GM12878 (cell line): ENCODE data around the gene FBLN5. TPM values are rescaled to one million over a fixed set of nuclear protein-coding genes. Genes with fewer than 3 reads are reported as not detected.

Experiments used
- ATAC-seq: fragments of 200-7000 bp; cut with Tn5 transposase; 3 replicates; pipeline ENCODE4 v1.9.1; 2020; ENCODE audit warnings: mild to moderate bottlenecking, moderate library complexity
- BruUV-seq: library from RNA; stranded (reverse); fragments of 400-500 nt; replicated peaks from 2 replicates; lab custom pipeline; 2021; lab: Mats Ljungman, UMichigan
- CTCF ChIA-PET: fragments of 300-600 bp; sonication (Branson Sonifier 250); formaldehyde crosslinking; extraction: SDS; loops from one replicate; lab custom pipeline; 2021; ENCODE audit warnings: inconsistent platforms; lab: Yijun Ruan, JAX
- POLR2A ChIA-PET: fragments of 350-600 bp; formaldehyde crosslinking; extraction: SDS; loops from one replicate; lab custom pipeline; 2021; ENCODE audit warnings: inconsistent platforms; lab: Charles Lee
- RAD21 ChIA-PET: fragments of 300-600 bp; sonication (Branson Sonifier 250); formaldehyde crosslinking; loops from one replicate; lab custom pipeline; 2023; ENCODE audit warnings: antibody characterized with exemption; ENCODE audit not compliant: unreplicated experiment; lab: Charles Lee
- SMC1A ChIA-PET: fragments of 300-600 bp; sonication (Branson Sonifier 250); formaldehyde crosslinking; loops from one replicate; lab custom pipeline; 2023; ENCODE audit not compliant: unreplicated experiment, uncharacterized antibody; lab: Charles Lee
- DNase-seq: peaks from one replicate; pipeline ENCODE4 v3.0.0-alpha.2; 2011; ENCODE audit warnings: low read depth, low spot score
- FAIRE-seq: peaks from 3 replicates; lab custom pipeline; 2011; peaks lifted over from hg19 to GRCh38; lab: Jason Lieb, UNC
- H2AFZ ChIP-seq: 2 replicates; pipeline ENCODE4 v1.6.0; 2011; ENCODE audit warnings: low read depth, low read length, control low read depth; ENCODE audit not compliant: control insufficient read depth
- H3K27ac ChIP-seq: 2 replicates; pipeline ENCODE4 v1.5.1; 2011; ENCODE audit warnings: control low read depth; ENCODE audit not compliant: control insufficient read depth, insufficient read depth
- H3K27me3 ChIP-seq, 2 experiments: replicated peaks in 1 of 2; 2 replicates each; pipeline versions ENCODE4 v1.6.0 to v1.6.1; 2011; ENCODE audit warnings: low read length in 1 of 2; ENCODE audit not compliant: control insufficient read depth in 2 of 2, insufficient read depth in 2 of 2
- H3K36me3 ChIP-seq, 2 experiments: 2 replicates each; pipeline ENCODE4 v1.5.1; 2011; ENCODE audit warnings: low read length in 1 of 2; ENCODE audit not compliant: control insufficient read depth in 2 of 2, insufficient read depth in 2 of 2
- H3K4me1 ChIP-seq: 2 replicates; pipeline ENCODE4 v1.6.1; 2011; ENCODE audit warnings: mild to moderate bottlenecking, low read length, moderate library complexity, mixed read lengths; ENCODE audit not compliant: control insufficient read depth, insufficient read depth
- H3K4me2 ChIP-seq: 2 replicates; pipeline ENCODE4 v1.6.0; 2011; ENCODE audit warnings: control low read depth; ENCODE audit not compliant: control insufficient read depth, insufficient read depth
- H3K4me3 ChIP-seq: fragments of 200-600 bp; sonication (generic); 2 replicates; pipeline ENCODE4 v1.5.1; 2016
- H3K79me2 ChIP-seq: 2 replicates; pipeline ENCODE4 v1.6.0; 2011; ENCODE audit warnings: low read length; ENCODE audit not compliant: control insufficient read depth, insufficient read depth
- H3K9ac ChIP-seq: 2 replicates; pipeline ENCODE4 v1.8.0; 2011; ENCODE audit warnings: low read length, control low read depth, mixed read lengths; ENCODE audit not compliant: control insufficient read depth, insufficient read depth
- H3K9me3 ChIP-seq: replicated peaks from 3 replicates; pipeline ENCODE4 v1.5.1; 2011; ENCODE audit warnings: mild to moderate bottlenecking, low read length; ENCODE audit not compliant: control insufficient read depth, insufficient read depth
- H4K20me1 ChIP-seq: 2 replicates; pipeline ENCODE4 v1.6.0; 2011; ENCODE audit not compliant: control insufficient read depth, insufficient read depth
- ASH2L ChIP-seq: fragments of 300-600, 200-600 bp; sonication (generic); IDR thresholded peaks from 2 replicates; pipeline ENCODE4 v1.6.1; 2017; ENCODE audit warnings: low read depth, mild to moderate bottlenecking, borderline replicate concordance
- BACH1 ChIP-seq: fragments of 450-650 bp; IDR thresholded peaks from 2 replicates; pipeline ENCODE4 v1.6.1; 2017; ENCODE audit warnings: mild to moderate bottlenecking, borderline replicate concordance
- CBX3 ChIP-seq: fragments of 200-600 bp; sonication (generic); IDR thresholded peaks from 2 replicates; pipeline ENCODE4 v1.6.1; 2016; ENCODE audit warnings: low read depth, borderline replicate concordance
- CEBPB ChIP-seq, 2 experiments: fragments of 150-350 bp in 1 of 2; IDR thresholded peaks; 2 replicates each; pipeline ENCODE4 v1.6.1; 2012 to 2014; ENCODE audit warnings: low read depth in 2 of 2, low read length in 2 of 2, borderline replicate concordance in 1 of 2, inconsistent platforms in 1 of 2
- KAT2A ChIP-seq: conservative IDR thresholded peaks from 2 replicates; pipeline ENCODE4 v1.6.1; 2011; ENCODE audit warnings: low read depth, low read length; ENCODE audit not compliant: control insufficient read depth
- KDM1A ChIP-seq: fragments of 200-600 bp; sonication (generic); IDR thresholded peaks from 2 replicates; pipeline ENCODE4 v1.6.1; 2016; ENCODE audit warnings: borderline replicate concordance
- NR2C2 ChIP-seq: IDR thresholded peaks from 2 replicates; pipeline ENCODE4 v1.6.1; 2011; ENCODE audit warnings: borderline replicate concordance, low read depth; ENCODE audit not compliant: control insufficient read depth, insufficient read length
- PML ChIP-seq: IDR thresholded peaks from 2 replicates; pipeline ENCODE4 v1.6.1; 2012; ENCODE audit warnings: low read length, inconsistent platforms
- RUNX3 ChIP-seq: IDR thresholded peaks from 2 replicates; pipeline ENCODE4 v1.6.1; 2012; ENCODE audit warnings: low read length, inconsistent platforms
- STAT1 ChIP-seq: fragments of 450-650 bp; conservative IDR thresholded peaks from 2 replicates; pipeline ENCODE4 v1.6.1; 2014; ENCODE audit warnings: antibody characterized with exemption, mild to moderate bottlenecking
- WGBS: methylation state at CpG from one replicate; pipeline ENCODE4 v1.1.6; 2016; ENCODE audit warnings: low lambda C conversion rate; ENCODE audit not compliant: insufficient replicate concordance, insufficient coverage; ENCODE audit errors: missing lambda C conversion rate; 5-methylcytosine and 5-hydroxymethylcytosine counted together
- in situ Hi-C: fragments of 300-500 bp; cut with MboI; formaldehyde crosslinking; loops from 9 replicates; pipeline ENCODE4 v1.14.3; 2018; ENCODE audit warnings: mixed read lengths
- intact Hi-C: fragments of 100-400 bp; cut with micrococcal nuclease; formaldehyde crosslinking; loops from one replicate; pipeline ENCODE4 v1.14.2; 2022; ENCODE audit not compliant: unreplicated experiment
- polyA plus RNA-seq, 11 experiments: library from polyadenylated mRNA; depleted of rRNA in 4 of 11; unstranded in 6 of 11; stranded (reverse) in 5 of 11; fragments of >200 nt; fragmentation: Nextera tagmentation in 4 of 11; fragmentation: Illumina TruSeq in 1 of 11; extraction: Ambion mirVana in 4 of 11; extraction: Trizol in 1 of 11; gene quantifications; 1 replicate in 1 of 11; 2 replicates in 10 of 11; pipeline versions ENCODE4 v1.2.1 to v1.2.3, GENCODE V29; 2011 to 2016; ENCODE audit warnings: inconsistent platforms in 2 of 11, missing spikeins in 2 of 11, low read depth in 1 of 11
- total RNA-seq, 4 experiments: library from RNA; depleted of rRNA in 3 of 4; stranded (reverse); fragments of >200 nt in 3 of 4; fragmentation: Illumina TruSeq in 1 of 4; extraction: Trizol in 1 of 4; gene quantifications; 2 replicates each; pipeline versions ENCODE4 v1.2.1 to v1.2.3, GENCODE V29; 2013 to 2021
- TF ChIP-seq, protein P1 (sequence below): fragments of 450-650 bp; conservative IDR thresholded peaks from 2 replicates; pipeline ENCODE4 v1.6.1; 2017; ENCODE audit warnings: mild to moderate bottlenecking, moderate library complexity
- TF ChIP-seq, protein P2 (sequence below): fragments of 450-650 bp; IDR thresholded peaks from 2 replicates; pipeline ENCODE4 v1.6.1; 2016; ENCODE audit warnings: mild to moderate bottlenecking, moderate library complexity, borderline replicate concordance

The FBLN5 gene
- total and polyA plus RNA-seq, 10 of the 15 experiments (the other 5 are each of a cell fraction or from before 2014, with no cell fraction given) = 0.03 to 0.64 (median 0.24) TPM

DNA sequence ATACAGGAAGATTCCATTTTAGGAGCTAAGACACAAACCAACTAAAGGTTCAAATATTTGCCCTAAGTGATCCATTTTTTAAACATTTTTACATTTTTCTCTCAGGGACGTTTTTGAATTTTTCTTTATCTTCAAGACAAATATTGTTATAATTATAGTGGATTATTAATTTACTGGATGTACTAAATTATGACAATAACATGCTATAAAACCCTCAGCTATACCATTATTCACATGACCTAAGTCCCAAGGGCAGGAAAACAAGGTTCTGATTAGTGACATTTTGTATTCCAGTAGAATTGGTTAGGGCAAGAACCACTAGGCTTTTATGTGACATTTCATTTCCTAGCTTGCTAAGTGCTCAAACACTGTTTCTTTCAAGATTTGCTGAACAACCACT, 16.5 kb upstream of the FBLN5 start:
- WGBS = 41% methylated on average over 1 of the region's 1 CpG
- Histone ChIP-seq H2AFZ (no peak overlapping the region), H3K4me1 (no peaks in the 10 kb centered on the region), H3K4me2 (no peak overlapping the region), H3K27ac (no peak overlapping the region), H3K27me3 (no peaks in the 10 kb centered on the region), H3K9me3 (no peaks in the 10 kb centered on the region), H3K4me3 (no peak overlapping the region), H4K20me1 (no peaks in the 10 kb centered on the region), H3K36me3 (peaks cover 0 to 3% of the 10 kb centered on the region in 2 experiments; a peak in 1 of 4 replicates), H3K79me2 (no peaks in the 10 kb centered on the region), H3K9ac (no peak overlapping the region)
- ChIA-PET RAD21 (no interaction called here), POLR2A (no interaction called here), SMC1A (interaction anchor here (0.5 to 1.3 kb wide), 2 partner anchors 9 to 515 kb away, joined by 4 to 5 read pairs; no protein-coding TSS in a partner anchor), CTCF (interaction anchor here (1.3 kb wide), 1 partner anchor 33 kb away, joined by 3 read pairs; no protein-coding TSS in a partner anchor)
- no TSS peak for BruUV-seq
- intact Hi-C loops = no loop called here
- DNase-seq (no peak), FAIRE-seq (no peak), ATAC-seq (no peak)
- no peak for TF ChIP-seq STAT1
- TF ChIP-seq KDM1A = no peak
- no peak for TF ChIP-seq BACH1
- TF ChIP-seq KAT2A = no peak
- in situ Hi-C loops = no loop called here

DNA sequence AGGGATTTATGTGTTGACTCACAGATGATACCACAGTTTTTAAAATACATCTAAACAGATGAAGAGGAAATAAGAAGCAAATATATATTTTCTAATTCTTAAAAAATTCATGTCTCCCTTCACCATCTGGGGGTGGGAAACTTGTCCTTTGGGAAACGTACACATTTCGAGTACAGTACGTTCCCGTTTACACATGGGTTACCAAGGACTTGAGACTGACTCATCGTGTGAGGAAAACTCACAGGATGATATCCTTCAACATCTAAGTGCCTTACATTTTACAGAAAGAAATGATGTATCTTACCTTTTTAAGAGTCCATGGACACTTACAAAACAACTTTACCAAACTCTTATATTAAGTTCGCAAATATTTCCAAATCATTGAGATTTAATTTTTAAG, 16.0 kb upstream of the FBLN5 start:
- H3K36me3 ChIP-seq = no peaks in the 10 kb centered on the region
- 96% methylated on average over 6 of the region's 6 CpGs for WGBS
- H3K4me1 ChIP-seq = no peaks in the 10 kb centered on the region
- no peaks in the 10 kb centered on the region for H3K79me2 ChIP-seq
- H4K20me1 ChIP-seq = no peaks in the 10 kb centered on the region
- no peak overlapping the region for H3K27ac ChIP-seq
- ATAC-seq (no peak), FAIRE-seq (no peak), DNase-seq (no peak)
- SMC1A ChIA-PET = interaction anchor here (1.3 kb wide), 1 partner anchor 8 kb away, joined by 5 read pairs; no protein-coding TSS in a partner anchor
- POLR2A ChIA-PET = no interaction called here
- in situ Hi-C loops = no loop called here
- H3K4me2 ChIP-seq = no peak overlapping the region
- H3K4me3 ChIP-seq = no peak overlapping the region
- no TSS peak for BruUV-seq
- intact Hi-C loops = no loop called here
- H3K9ac ChIP-seq = no peak overlapping the region
- H3K27me3 ChIP-seq = no peaks in the 10 kb centered on the region
- RAD21 ChIA-PET = no interaction called here
- CTCF ChIA-PET = interaction anchor here (1.3 kb wide), 1 partner anchor 33 kb away, joined by 3 read pairs; no protein-coding TSS in a partner anchor
- H3K9me3 ChIP-seq = no peaks in the 10 kb centered on the region
- H2AFZ ChIP-seq = no peak overlapping the region
- TF ChIP-seq CEBPB (IDR thresholded peaks at IDR 0.05; ENCODE audit: borderline replicate concordance in 1 of 2, low read depth in 2 of 2, low read length in 2 of 2) (no peak), CBX3 (no peak), PML (no peak), NR2C2 (no peak), RUNX3 (no peak), ASH2L (no peak)
- TF ChIP-seq, protein P1, sequence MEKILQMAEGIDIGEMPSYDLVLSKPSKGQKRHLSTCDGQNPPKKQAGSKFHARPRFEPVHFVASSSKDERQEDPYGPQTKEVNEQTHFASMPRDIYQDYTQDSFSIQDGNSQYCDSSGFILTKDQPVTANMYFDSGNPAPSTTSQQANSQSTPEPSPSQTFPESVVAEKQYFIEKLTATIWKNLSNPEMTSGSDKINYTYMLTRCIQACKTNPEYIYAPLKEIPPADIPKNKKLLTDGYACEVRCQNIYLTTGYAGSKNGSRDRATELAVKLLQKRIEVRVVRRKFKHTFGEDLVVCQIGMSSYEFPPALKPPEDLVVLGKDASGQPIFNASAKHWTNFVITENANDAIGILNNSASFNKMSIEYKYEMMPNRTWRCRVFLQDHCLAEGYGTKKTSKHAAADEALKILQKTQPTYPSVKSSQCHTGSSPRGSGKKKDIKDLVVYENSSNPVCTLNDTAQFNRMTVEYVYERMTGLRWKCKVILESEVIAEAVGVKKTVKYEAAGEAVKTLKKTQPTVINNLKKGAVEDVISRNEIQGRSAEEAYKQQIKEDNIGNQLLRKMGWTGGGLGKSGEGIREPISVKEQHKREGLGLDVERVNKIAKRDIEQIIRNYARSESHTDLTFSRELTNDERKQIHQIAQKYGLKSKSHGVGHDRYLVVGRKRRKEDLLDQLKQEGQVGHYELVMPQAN = no peak
- TF ChIP-seq, protein P2, sequence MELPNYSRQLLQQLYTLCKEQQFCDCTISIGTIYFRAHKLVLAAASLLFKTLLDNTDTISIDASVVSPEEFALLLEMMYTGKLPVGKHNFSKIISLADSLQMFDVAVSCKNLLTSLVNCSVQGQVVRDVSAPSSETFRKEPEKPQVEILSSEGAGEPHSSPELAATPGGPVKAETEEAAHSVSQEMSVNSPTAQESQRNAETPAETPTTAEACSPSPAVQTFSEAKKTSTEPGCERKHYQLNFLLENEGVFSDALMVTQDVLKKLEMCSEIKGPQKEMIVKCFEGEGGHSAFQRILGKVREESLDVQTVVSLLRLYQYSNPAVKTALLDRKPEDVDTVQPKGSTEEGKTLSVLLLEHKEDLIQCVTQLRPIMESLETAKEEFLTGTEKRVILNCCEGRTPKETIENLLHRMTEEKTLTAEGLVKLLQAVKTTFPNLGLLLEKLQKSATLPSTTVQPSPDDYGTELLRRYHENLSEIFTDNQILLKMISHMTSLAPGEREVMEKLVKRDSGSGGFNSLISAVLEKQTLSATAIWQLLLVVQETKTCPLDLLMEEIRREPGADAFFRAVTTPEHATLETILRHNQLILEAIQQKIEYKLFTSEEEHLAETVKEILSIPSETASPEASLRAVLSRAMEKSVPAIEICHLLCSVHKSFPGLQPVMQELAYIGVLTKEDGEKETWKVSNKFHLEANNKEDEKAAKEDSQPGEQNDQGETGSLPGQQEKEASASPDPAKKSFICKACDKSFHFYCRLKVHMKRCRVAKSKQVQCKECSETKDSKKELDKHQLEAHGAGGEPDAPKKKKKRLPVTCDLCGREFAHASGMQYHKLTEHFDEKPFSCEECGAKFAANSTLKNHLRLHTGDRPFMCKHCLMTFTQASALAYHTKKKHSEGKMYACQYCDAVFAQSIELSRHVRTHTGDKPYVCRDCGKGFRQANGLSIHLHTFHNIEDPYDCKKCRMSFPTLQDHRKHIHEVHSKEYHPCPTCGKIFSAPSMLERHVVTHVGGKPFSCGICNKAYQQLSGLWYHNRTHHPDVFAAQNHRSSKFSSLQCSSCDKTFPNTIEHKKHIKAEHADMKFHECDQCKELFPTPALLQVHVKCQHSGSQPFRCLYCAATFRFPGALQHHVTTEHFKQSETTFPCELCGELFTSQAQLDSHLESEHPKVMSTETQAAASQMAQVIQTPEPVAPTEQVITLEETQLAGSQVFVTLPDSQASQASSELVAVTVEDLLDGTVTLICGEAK = no peak
